22Rv1 (cell line): ENCODE data around the gene UNC5A.

Experiments used
- H3K27ac ChIP-seq: fragments of 450-650 bp; 2 replicates; pipeline ENCODE4 v1.5.1; 2017
- CTCF ChIP-seq: fragments of 450-650 bp; IDR thresholded peaks from 2 replicates; pipeline ENCODE4 v1.5.1; 2017; ENCODE audit warnings: mild to moderate bottlenecking
- ZFX ChIP-seq: fragments of 450-650 bp; IDR thresholded peaks from 2 replicates; pipeline ENCODE4 v1.6.1; 2017; ENCODE audit warnings: antibody characterized with exemption, borderline replicate concordance

The UNC5A gene

GRCh38 chr5:176771102-176771845 is 39.1 kb upstream of the UNC5A start:
- H3K27ac ChIP-seq: no peak overlapping the region
- TF ChIP-seq ZFX (no peak), CTCF (no peak)

DNA sequence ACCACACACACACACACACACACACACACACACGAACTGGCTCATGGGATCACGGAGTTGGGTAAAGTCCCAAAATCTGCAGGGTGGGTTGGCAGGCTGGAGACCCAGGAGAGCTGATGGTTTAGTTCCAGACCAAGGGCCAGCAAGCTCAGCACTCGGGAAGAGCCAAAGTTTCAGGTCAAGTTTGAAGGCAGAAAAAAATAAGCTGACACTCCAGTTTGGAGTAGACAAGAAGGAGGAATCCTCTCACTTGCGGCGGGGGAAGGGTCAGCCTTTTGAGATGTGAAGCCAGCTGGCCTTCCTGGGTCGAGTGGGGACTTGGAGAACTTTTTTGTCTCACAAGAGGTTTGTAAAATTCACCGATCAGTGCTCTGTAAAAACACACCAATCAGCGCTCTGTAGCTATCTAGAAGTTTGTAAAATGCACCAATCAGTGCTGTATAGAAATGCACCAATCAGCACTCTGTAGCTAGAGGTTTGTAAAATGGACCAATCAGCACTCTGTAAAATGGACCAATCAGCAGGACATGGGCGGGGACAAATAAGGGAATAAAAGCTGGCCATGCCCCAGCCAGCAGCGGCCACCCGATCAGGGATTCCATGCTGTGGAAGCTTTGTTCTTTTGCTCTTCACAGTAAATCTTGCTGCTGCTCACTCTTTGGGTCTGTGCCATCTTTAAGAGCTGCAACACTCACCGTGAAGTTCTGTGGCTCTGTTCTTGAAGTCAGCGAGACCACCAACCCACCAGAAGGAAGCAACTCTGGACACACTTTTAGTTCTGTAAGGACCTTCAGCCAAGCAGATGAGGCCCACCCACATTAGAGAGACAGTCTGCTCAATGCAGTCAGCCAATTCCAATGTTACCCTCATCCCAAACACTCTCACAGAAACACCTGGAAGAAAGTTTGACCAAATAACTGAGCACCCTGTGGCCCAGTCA is 37.8 kb upstream of the UNC5A start:
- TF ChIP-seq CTCF (no peak), ZFX (no peak)
- no peak overlapping the region for H3K27ac ChIP-seq

- no peak for TF ChIP-seq CTCF
- TF ChIP-seq ZFX: no peak
- no peak overlapping the region for H3K27ac ChIP-seq
Measured at GRCh38 chr5:176773408-176774035, 36.8 kb upstream of the UNC5A start.

DNA sequence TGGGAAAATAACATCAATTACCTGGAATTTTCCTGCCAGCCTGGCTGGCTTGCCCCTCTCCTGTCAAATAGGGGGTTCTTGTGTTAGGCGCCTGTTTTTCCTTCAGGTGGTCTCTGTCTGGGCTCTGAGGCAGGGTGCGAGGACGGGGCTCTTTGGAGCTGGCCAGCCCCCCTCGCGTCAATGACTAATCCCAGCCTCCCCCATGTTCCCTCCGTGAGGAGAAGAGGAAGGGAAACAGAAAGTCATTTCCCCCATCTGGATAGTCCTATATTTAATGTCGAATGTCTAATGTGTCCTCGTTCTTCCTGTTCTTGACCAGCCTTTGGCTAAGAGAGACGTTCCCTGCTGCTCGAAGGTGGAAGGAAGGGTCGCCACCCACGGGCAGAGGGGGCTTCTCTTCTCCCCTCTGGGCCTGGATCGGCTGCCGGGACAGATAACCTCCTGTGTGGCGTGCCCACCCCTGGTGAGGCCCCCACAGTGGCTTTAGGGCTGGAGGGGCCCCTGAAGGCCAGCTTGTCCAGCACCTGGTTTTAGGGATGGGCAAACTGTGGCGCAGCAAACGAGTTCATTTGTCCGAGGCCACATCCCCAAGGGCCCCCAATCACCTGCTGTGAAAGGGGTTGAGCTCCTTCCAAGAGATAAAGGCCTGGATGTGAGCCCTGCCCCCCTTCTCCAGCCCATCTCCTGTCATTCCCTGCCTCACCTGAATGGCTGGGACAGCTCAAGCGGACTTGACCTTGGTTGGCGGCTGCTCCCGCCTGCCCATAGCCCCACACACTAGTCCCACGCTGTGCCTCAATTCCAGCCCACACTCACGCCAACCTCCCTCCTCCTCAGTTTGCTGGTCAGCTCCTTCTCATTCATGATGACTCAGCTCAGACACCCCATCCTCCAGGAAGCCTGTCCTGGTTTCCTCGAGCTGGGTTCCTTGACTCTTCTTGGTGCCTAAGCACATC is 35.9 kb upstream of the UNC5A start:
- no peak overlapping the region for H3K27ac ChIP-seq
- no peak for TF ChIP-seq CTCF
- no peak for TF ChIP-seq ZFX

GRCh38 chr5:176775409-176775808 is 35.0 kb upstream of the UNC5A start:
- H3K27ac ChIP-seq: no peak overlapping the region
- TF ChIP-seq ZFX (no peak), CTCF (no peak)

GRCh38 chr5:176776141-176776865 is 34.1 kb upstream of the UNC5A start:
- TF ChIP-seq CTCF: no peak
- TF ChIP-seq ZFX: no peak
- H3K27ac ChIP-seq: no peak overlapping the region
